Stimulated activated CD4-positive, alpha-beta T cell treated with anti-CD3 and anti-CD28 coated beads, Interleukin-2, amount 100 ng/mL, for 48 hours (primary cell): ENCODE results near the gene PLCH1.

Source experiments
- DNase-seq, 2 donors: peaks; one replicate each; pipeline ENCODE4 v3.0.0-alpha.2; 2020

Gene PLCH1

DNA sequence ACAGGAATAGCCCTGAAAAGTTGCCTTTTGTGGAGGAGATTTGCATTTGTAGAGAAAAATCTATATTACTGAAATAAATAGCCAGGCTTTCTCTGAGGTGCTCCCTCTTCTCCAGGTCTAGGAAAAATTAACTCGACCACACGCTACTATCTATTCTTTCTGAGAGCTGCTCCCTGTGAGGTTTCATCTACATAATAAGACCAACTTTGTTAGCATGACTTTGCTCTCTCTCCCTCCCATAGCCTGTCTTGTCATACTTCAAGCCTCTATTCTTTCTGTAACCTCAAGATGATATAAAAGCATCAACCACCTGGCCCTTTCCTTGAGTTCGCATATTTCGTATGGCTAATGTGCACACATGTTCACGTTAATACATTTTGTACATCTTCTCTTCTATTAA, 375.6 kb downstream of the PLCH1 start:
- no peak for DNase-seq

DNA sequence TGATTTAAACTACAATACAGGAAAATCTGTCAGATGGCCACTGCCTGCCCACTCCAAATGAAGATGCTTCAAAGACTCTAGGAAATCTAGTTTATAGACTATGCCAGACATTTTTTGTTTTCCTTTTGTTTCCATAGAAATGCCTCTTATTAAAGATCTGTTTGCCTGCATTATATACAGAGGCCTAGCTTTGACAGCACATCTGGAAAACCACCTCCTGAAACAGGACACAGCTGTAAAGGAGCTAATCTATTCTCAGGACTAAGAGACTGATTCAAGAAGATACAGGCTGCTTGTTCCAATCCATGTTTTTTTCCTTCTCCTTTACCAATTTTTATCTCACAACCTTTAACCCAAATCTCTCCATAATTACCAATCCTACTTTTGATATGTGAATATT, 376.1 kb downstream of the PLCH1 start:
- DNase-seq: no peak

DNA sequence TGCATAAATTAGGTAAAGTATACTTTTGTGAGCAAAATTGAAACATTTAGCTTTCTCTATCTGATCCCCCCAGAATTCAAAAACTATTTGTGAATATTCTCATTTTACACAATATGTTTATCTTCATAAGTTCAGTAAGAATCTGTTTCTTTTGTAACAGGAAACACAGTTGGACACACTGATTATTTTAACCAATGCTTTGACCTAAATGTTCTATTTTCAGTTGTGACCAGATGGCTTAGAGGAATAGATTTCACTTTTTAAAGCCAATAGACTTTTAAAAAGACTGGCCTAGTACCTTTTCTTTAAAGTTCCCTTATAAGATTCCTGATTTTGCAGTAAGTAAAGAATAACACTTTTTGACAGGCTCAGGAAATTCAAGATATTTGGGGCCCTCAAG, 377.4 kb downstream of the PLCH1 start:
- DNase-seq: no peak

DNA sequence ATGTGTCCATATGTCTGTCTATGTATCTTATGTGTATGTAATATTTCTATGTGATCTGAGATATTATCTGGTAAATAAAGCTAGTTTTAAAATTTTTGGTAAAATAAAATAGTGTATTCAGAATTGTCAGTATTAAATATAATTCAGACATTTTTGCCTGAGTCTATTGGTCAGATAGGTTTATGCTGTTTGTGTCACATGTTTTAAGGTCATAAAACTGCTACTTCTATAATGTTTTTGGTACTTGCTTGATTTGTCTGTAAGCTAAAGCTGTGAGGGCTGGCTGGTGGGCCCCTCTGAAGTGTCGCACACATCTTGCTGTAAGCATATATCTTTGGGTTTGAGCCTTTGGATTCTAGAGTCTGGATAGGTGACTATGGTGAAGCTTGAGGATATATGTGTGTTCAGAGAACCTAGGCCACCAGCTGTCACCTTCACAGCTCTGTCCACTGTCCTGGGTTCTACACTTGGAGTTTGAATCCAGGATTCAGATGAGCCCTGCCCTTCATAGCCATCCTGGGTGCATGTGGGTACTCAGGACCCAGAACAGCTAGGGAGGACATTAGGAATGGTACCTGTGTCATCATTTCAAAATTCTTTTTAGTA, 379.6 kb downstream of the PLCH1 start:
- no peak for DNase-seq

DNA sequence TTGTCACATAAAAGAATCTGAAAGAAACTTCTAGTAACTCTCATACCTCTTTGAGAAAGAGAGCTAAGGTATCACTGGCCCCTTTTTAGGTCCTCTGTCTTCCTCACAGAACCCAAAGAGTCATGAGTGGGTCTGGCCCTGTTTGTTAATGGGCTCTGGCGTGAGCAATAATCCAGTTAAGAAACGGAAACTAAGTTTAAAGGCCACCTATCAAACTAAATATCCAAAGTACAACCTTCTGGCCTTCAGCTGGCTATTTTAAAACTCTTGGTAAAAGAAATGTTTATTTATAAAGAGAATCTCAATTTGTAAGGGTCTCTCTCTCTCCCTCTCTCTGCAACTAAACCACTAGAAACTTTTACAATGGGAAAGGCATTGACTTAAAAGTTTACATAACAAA, 380.4 kb downstream of the PLCH1 start:
- DNase-seq: no peak

DNA sequence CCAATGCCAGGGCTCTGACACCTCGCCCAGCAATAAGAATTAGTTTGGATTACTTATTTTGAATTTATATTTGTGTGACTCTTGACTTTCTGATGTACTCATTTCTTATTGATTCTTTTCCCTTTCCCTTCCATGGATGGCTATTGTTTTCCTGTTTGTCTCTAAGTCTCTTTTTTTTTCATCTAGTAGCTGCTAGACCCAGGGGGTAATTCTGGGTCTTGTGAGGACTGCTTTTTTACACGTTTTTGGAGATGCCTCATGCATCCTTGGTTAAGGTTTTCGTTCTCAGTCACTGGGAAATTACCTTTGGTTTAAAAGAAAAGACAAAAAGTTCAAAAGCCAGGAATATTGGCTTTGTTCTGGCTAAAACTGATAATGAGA, 381.2 kb downstream of the PLCH1 start:
- no peak for DNase-seq

DNA sequence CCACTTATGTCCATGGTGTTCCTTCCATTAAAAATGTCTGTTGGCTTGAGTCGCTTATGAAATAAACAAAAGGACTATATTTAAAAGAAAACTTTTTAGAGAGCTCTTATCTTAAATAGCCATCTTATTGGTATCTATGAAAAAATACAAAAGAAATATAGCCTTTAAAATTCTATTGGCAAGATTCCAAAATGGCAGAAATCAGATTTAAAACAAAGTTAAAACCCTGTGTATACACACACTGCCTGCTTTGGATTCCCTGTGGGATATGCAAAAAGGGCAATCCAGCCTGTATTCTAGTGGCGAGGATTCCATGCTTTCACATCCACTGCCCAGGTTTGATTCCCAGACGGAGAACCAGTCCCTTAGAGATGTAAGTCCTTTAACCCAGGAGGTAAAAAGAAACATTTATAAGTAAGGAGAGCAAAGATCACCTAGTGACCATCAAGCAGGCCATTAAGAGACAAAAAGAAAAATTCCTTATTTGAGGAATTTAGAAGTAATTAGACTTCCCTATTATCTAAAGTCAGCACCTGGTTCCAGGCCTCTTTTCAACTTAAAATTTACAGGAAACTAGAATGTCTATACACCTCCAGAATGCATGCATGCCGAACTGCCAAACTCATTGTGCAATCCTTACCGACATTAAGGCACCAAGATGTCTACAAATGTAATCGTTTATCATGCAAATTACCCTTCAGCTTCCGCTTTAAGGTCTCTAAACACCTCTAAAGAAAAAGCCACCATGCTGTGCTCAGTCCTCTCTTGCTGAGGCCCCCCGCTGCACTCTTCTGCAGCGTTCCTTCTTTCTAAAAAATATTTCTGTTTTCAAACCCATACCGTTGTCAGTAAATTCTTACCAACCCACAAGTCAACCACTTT, 381.8 kb downstream of the PLCH1 start:
- DNase-seq: no peak

DNA sequence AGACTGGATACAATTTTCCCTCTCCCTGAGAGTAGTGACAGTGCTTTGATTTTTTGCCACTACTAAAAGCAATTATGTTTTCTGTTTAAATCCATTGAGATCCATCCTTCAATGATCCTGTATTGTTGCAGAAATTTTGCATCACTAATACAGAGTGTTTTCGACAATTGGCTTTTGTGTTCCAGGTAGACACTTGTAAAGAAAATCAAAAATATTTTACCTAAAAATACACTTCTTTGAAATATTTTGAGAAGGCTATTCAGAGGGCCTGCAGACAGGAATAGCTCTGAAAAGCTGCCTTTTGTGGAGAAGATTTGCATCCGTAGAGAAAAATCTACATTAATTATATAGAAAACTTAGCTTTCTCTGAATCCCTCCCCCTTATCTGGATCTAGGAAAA, 384.6 kb downstream of the PLCH1 start:
- DNase-seq: no peak

DNA sequence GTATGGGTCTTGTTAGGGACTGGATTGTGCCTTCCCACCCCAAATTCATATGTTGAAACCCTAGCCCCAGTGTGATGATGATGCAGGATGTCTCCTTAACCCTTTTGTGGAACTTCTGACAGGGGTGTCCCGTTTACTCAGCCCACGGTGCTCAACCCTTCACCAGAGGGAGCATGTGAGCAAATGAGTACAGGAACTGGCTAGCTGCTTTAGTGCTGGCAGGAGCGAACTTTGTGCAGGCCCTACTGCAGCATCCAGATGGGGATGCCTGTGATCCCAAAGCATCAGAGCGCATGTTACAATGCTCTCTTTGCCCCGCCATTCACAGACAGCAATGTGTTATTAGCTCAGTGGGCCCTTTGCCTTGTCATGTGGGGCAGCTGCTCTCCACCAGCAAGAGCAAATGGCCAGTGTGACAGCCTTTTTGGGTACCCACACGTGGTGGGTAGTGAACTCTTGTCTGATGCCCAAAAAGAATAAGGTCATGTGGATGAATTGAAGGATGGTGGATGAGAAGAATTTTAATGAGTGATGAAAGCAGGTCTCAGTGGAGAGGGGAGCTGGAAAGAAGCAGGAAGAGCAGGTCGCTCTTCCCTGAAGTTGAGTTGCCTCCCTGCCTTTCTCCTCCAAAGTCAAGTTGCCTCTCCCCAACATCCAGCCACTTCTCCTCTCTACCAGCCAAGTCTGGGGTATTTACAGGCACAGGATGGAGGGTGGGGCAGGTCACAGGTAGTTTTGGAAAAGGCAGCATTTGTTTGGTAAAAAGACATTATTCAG, 388.1 kb downstream of the PLCH1 start:
- no peak for DNase-seq

DNA sequence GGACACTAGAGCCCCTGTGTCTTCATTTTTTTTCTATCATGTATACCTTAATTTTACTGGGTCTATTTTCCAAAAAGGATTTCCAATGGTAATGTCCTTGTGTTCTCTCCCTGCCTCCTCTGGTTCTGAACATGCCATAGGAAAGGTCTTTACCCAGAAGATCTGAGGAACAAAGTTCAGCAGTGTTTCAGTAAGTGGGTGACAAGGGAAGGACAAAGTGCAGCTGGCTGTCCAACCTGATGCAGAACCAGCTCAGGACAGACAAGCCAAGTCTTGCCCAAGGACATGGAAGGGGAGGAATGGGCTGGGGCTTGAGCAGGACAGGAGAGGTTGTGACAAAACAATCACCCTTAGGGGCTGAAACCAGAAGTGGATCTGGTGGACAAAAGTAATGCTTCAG, 390.2 kb downstream of the PLCH1 start:
- DNase-seq: no peak

DNA sequence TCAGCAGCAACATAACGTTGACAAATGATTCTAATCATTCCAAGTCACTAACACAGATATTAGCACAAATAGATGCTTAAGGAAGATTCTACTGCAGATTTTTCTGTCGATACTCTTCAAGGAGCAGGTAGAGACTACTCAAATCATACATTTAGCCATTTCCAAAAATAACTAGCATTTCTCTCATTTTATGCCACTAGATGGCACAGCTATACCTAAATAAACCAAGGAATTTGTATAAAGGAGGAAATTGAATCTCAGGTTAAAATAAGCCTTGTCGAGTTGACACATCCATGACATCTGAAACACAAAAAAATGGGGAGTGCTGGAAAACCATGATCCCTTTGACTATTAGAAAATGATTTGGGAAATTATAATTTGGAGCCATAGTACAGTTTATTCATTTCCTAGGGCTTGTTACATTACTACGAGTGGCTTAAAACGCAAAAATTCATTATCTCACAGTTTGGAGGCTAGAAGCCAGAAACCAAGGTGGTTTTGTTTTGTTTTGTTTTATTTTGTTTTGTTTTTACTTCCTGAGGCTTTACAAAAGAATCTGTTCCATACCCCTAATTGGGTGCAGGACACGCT, 391.9 kb downstream of the PLCH1 start:
- DNase-seq: no peak

DNA sequence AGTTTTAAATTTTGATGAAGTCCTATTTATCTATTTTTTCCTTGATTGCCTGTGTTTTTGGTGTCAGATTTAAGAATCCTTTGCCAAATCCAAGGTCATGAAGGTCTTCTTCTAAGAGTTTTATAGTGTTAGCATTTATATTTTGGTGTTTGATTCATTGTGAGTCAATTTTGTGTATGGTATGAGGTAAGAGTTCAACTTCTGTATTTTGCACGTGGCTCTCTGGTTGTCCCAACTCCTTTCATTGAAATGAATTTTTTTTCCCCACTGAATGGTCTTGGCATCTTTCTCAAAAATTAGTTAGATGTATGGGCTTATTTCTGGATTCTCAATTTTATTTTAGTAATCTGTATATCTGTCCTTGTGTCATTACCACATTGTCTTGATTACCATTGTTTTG, 394.3 kb downstream of the PLCH1 start:
- DNase-seq: no peak

DNA sequence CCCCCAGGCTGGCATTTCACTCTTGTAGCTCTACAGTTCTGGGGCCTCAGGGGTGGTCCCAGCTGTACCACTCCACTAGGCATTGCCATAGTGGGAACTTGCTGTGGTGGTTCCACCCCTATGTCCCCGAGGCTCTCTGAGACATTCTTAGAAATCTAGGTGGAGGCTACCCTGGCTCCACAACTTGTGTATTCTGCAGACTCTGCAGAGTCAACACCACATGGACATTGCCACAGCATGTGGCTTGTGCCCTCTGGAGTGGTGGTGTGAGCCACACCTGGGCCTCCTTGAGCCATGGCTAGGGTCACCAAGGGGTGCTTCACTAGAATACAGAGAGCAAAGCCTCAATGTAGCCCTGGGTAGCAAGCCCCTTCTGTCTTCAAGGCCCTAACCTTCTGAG, 397.0 kb downstream of the PLCH1 start:
- DNase-seq: no peak

DNA sequence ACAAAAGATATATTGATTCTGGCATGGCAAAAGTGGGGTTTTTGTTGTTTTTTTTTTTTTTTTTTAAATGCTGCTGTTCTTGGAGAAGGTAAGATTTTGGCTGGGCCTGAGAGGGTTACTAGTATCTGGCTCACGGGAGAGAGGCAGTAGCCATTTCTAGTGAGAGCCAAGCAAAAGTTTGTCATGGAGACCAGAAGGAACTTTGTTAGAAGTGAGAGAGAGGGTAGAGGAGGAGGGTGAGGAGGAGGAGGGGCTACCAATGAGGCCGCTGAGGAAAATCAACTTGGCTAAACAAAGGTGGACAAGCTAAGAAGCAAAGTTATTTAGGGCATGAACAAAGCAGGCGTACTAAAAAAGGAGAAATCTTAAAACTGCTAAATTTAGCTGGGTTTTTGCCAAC, 402.5 kb downstream of the PLCH1 start:
- no peak for DNase-seq

DNA sequence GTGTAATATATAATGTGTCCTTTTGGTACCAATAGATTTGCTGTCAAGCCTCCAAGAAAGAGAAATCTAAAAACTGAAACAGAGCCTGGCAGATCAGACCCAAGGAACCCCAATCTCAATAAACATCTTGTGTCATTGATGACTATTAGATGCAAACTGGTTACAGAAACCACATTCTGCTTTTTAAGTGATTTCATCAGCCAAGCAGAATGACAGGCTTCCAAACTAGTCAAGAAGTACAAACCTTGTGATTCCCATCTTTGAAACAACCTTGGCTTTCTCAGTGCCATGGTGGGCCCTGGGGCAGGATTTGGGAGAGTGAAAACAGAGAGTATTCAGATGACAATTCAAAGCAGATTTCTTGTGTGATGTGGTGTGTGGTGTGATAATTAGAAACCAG, 405.8 kb downstream of the PLCH1 start:
- no peak for DNase-seq

DNA sequence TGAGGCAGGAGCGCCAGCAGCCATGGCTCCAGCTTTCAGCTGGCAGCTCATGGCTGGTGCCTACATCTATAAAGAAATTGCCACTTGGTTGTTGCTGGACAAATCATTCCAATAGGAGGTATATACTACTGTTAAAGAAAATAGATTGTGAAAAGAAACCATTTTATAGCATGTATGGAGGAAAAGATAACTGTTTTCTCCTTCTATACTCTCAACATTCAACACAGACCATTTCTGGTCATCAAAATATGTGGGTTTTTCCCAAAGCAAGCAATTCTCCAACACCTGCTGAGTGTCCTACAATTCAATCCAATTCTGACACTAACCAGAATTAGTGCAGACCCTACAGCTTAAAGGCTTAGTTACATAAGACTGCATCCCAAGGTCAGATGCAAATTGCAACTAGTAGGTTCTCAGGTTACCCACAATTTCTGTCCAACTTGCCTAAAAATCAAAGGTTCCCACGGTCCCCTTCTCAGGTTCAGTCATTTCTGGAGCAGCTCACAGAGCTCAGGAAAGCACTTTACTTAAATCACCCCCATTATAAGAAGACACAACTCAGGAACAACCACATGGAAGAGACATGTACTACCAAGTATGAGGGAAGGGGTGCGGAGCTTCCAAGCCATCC, 409.0 kb downstream of the PLCH1 start:
- DNase-seq: no peak

DNA sequence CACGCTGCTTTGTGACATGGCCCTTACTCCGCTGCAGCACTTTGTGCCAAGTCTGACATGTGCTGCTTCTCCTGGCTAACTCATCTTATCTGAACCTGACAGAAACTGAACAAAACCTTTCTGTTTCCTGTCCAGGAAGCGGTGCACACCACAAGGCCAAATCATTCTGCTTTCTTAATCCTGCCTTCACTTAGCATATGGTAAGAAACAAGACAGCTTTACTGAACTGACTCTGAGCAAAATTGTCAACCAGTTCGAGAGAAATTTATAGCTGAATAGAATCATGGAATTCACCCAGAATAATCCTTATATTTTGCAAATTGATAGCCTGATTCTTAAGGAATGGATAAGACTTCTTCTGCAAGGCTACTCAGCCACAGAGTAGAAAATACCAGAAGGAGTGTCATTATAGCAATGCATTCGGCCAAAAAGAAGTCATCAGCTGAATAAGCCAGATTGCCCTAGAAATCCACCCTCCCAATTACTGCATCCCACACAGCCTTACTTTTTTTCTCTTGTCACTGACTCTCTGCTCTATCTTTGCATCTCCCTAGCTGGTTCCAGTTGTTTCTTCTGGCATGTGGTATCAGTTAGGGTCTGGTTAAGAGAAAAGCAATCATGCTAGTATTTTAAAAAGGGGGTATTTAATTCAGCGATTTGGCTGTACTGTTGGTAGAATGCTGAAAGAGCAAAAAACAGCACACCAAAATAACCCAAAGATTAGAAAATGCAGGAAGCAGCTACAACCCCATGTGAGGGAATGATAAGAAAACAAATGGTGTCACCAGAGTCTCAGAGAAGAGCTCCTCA, 409.8 kb downstream of the PLCH1 start:
- no peak for DNase-seq

DNA sequence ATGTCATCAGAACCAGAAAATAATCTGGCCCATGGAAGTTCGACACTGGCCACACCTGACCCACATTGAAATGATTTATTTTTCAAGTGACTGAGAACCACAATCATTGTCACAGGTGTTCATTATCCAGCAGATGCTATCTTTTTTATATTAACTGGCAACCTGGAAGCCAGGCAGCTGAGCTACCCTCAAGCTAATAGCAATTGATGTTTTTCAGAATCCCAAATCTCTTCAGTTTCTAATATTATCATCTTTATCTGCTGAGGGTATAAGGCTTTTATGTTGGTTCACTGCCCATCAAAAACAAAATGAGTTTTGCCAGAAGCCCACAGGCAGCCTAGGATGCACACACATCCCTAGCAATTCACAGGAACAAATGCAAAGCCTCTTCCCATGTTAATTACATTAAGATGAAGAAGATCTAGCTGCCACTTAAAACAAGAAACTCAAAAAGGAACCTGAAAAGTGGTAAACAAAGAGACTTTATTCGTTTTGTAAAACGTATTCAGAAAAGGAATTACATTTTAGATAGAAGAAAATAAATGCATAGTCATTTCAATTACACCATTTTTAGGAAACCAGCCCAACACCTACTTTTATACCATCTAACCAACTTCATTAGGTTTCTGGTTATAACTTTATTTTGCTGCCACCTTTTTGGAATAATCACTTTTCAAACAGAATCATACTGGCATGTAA, 410.5 kb downstream of the PLCH1 start:
- DNase-seq: no peak

DNA sequence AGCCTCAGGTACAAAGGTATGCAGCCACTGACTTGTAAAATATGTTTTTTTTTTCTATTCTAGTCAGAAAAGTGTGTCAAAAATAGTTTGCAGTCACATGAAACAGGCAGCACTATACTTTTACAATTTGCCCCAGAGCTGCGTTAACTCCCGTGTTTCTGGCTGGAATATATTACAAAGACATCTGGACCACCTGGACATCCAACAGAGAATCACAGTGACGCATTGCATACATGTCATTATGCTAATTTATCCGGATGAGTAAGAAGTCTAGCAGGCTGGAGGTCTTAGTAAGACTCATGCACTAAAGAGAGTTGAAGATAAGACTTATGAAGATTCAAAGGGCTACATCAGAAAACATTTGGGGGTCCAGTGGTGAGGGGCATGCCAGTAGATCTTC, 412.2 kb downstream of the PLCH1 start:
- no peak for DNase-seq

DNA sequence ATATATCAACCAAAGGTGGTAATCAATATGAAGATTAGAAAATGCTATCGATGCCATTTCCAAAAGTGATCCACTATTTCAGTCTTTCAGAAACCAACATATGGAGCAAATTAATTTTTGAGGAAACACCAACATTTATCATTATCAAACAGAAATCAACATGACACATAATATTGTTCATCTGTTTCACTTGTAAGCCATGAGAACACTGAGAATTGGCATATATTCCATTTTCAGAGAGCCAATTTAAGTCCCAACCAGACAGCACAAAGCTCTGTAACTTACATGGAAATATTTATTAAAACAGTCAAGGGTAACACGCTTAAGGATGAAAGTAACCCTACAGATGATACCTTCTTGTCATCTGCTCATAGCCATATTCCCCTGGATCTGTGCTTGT, 413.8 kb downstream of the PLCH1 start:
- DNase-seq: no peak

DNA sequence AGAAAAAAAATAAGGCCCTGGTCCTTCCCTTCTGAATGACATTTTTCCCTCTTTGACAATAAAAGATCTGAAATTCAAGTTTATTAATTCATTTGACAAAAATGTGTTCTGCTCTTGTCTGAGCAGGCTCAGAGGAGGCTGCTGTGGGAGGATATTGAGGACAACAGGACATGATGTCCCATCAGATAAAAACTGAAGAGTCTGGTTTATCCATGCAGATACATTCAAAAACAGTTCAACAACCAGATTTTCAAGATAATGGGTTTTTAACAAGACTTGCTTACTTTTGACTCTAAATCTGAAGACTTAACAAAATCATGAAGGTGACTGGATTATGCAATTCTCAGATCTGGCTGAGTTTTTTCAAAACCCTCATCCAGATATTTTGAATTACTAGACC, 414.5 kb downstream of the PLCH1 start:
- no peak for DNase-seq
